Motor neuron (in vitro differentiated cells): Measurements from ENCODE around the gene SPOCK1. TPM values are rescaled to one million over a fixed set of nuclear protein-coding genes. Genes with fewer than 3 reads are reported as not detected.

Source experiments
- ATAC-seq, 8 experiments: fragments of 200-7000 bp; cut with Tn5 transposase; replicated peaks in 6 of 8; 2 replicates each; pipeline ENCODE4 v1.8.0; 2021; ENCODE audit warnings: mild to moderate bottlenecking in 8 of 8, moderate library complexity in 8 of 8
- H3K27ac ChIP-seq, 2 donors: fragments of 250-450 bp; sonication (Bioruptor Pico); 2 replicates each; pipeline ENCODE4 v1.9.0; 2021; ENCODE audit warnings: antibody characterized with exemption in 2 of 2, mild to moderate bottlenecking in 2 of 2, moderate library complexity in 1 of 2
- H3K4me1 ChIP-seq, 2 donors: fragments of 250-450 bp; sonication (Bioruptor Pico); replicated peaks in 1 of 2; 2 replicates each; pipeline ENCODE4 v1.6.1; 2021; ENCODE audit warnings: antibody characterized with exemption in 2 of 2, mild to moderate bottlenecking in 2 of 2, moderate library complexity in 1 of 2
- H3K4me3 ChIP-seq, 5 donors: fragments of 250-450 bp; sonication (Bioruptor Pico); 2 replicates each; pipeline ENCODE4 v1.9.0; 2021; ENCODE audit warnings: antibody characterized with exemption in 5 of 5, mild to moderate bottlenecking in 5 of 5, moderate library complexity in 4 of 5
- WGBS, 10 experiments: fragments of 450-650 bp; shearing (Covaris generic); methylation state at CpG; one replicate each; pipeline ENCODE4 v1.0.0; 2022; 5-methylcytosine and 5-hydroxymethylcytosine counted together
- in situ Hi-C, 9 experiments: fragments of 400-800 bp; cut with MboI; loops; one replicate each; pipeline ENCODE4 v1.15.0; 2021; ENCODE audit warnings: low sequenced_read_pairs in 9 of 9, low pct_unique_long_range_greater_than_20kb in 2 of 9; ENCODE audit not compliant: unreplicated experiment in 9 of 9
- total RNA-seq, 8 experiments: library from RNA; unstranded; fragments of 300-600 nt; gene quantifications; 2 replicates each; pipeline versions ENCODE4 v1.2.3 to v1.2.4, GENCODE V29; 2022

The SPOCK1 gene
- total RNA-seq, 8 experiments from 2014 or later, result 9.4 to 154 (median 25.1) TPM

DNA sequence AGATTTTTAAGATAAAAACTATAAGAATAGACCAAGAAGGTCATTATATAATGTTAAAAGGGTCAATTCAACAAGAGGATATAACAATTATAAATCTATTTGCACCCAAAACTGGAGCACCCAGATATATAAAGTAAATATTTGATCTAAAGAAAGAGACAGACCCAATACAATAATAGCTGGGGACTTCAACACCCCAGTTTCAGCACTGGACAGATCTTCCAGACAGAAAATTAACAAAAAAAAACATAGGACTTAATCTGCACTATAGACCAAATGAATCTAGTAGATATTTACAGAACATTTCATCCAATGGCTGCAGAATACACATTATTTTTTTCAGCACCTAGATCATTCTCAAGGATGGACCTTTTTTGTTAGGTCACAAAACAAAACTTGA, 331.9 kb downstream of the SPOCK1 start:
- Histone ChIP-seq H3K27ac (no peak overlapping the region), H3K4me3 (no peak overlapping the region), H3K4me1 (peaks cover 0 to 8% of the 10 kb centered on the region in 2 donors)
- ATAC-seq, result no peak
- in situ Hi-C loops, result no loop called here

GRCh38 chr5:137164961-137165360, 334.2 kb downstream of the SPOCK1 start:
- peak in 1 of 8 experiments; percentile 38 for ATAC-seq
- Histone ChIP-seq H3K4me1 (no peaks in the 10 kb centered on the region), H3K27ac (no peak overlapping the region), H3K4me3 (no peak overlapping the region)
- in situ Hi-C loops, result no loop called here
- WGBS, 10 experiments, result 100% methylated on average over 1 of the region's 1 CpG; no CpG with 5 or more reads in 8 of the 10 experiments

DNA sequence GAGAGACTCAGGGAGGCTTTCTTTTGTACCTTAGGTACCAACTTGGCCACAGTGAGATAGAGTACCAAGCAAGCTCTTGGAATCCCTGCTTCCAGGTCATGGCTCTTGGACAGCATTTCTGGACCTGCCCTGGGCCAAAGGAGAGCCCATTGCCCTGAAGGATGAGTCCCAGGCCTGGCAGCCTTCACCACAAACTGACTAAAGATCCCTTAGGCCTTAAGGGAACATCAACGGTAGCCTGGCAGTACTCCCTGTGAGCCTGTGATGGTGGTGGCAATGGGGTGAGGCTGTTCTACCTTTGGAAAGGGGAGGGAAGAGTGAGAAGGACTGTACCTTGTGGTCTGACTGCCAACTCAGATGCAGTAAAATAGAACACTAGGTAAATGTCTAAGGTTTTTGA, 334.6 kb downstream of the SPOCK1 start:
- in situ Hi-C loops, result no loop called here
- no peak overlapping the region for H3K27ac ChIP-seq
- no peak overlapping the region for H3K4me3 ChIP-seq
- ATAC-seq, result no peak
- WGBS, 10 experiments, result 86 to 100% (median 100%) methylated on average over 1 of the region's 1 CpG; no CpG with 5 or more reads in 5 of the 10 experiments
- no peaks in the 10 kb centered on the region for H3K4me1 ChIP-seq

GRCh38 chr5:137158691-137159090, 340.4 kb downstream of the SPOCK1 start:
- in situ Hi-C loops, result no loop called here
- no peak for ATAC-seq
- no peak overlapping the region for H3K27ac ChIP-seq
- H3K4me3 ChIP-seq, result no peak overlapping the region
- peaks cover 14 to 17% of the 10 kb centered on the region in 2 donors for H3K4me1 ChIP-seq
- WGBS, 10 experiments, result 100% methylated on average over 1 of the region's 2 CpGs; no CpG with 5 or more reads in 9 of the 10 experiments

DNA sequence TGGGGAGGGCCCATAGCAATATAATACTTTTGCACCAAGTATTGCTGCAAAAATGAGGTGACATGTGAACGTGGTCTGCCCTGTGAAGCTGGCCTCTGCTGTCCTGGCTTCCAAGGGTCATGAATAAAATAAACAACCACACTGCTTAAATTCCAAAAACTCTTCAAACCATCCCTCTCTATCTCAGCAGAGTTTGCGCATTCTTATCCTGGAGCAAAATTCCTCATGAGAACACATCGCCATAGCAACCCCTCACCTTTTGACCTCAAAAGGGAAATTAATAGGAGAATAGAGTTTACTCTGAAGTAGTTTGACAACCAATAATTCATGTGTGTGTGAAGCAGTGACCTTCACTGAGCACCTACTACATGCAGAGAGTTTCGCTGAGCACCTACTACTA, 342.9 kb downstream of the SPOCK1 start:
- H3K4me1 ChIP-seq, result peaks cover 14 to 26% of the 10 kb centered on the region in 2 donors
- ATAC-seq, result peak in 5 of 8 experiments; percentile 2 to 96 (median 92)
- in situ Hi-C loops, result no loop called here
- no peak overlapping the region for H3K4me3 ChIP-seq
- peak overlapping the region in 1 of 2 donors; percentile 48 for H3K27ac ChIP-seq
- 50 to 80% (median 60%) methylated on average over 1 to 3 of the region's 4 CpGs; no CpG with 5 or more reads in 5 of the 10 experiments for WGBS, 10 experiments

DNA sequence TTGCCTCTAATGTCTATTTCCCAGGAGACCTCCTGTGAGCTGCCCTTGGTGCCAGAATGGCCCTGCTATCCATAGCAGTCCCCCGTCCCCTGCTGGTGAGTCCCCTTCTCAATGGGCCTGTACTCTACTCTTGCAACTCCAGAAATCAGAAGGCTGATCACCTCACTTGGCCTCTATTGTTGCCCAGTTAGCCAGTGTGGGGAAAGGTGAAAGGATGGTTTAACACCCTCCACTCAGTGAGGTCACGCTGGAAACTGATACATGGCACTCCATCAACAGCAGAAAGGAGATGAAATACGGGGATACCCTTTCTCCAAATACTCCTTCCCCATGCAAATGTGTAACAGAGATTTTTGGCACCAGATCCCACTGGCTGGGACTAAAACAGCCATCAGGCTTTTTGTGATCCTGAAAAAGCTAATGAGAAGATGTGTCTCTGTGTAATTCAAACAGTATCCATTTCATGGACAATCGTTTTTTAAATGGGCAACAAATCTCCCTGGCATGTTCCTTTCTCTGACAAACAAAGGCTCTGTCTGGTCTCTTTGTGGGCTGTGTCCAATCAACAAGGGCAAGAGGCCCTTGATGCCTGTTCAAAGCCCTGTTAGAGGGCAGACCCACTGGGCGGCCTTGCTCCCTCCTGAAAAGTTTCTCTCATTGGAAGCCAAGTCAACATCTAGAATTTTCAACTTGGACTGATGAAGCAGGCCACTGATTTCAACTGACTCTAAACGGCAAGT, 343.7 kb downstream of the SPOCK1 start:
- WGBS, 10 experiments, result 0 to 100% (median 18%) methylated on average over 1 to 5 of the region's 6 CpGs; no CpG with 5 or more reads in 2 of the 10 experiments

DNA sequence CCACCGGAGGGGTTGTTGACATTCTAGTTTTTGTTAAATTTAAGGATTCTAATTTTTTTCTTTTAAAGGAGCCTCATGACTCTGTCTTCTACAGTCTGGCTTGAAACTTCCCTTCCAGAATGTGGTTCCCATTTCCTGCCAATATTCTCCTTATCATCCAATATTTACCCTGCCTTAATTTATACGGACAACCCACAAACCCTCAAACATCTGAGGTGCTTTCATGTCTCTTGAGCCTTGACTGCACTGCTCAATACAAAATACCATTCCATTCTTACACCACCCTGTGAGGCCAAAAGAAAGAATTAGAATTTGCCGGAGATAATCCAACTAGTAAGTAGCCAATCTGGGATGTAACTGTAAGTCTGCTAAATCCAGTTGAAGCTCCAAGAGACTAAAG, 346.5 kb downstream of the SPOCK1 start:
- WGBS, 10 experiments, result 67 to 100% (median 97%) methylated on average over 1 to 3 of the region's 3 CpGs
- H3K4me3 ChIP-seq, result no peak overlapping the region
- in situ Hi-C loops, result no loop called here
- H3K4me1 ChIP-seq, result peaks cover 28 to 41% of the 10 kb centered on the region in 2 donors
- H3K27ac ChIP-seq, result no peak overlapping the region
- ATAC-seq, result no peak

More for the DNA sequence above, 343.7 kb downstream of the SPOCK1 start:
- peaks cover 14 to 26% of the 10 kb centered on the region in 2 donors for H3K4me1 ChIP-seq
- H3K4me3 ChIP-seq, result no peak overlapping the region
- peak in 5 of 8 experiments; percentile 95 to 97 (median 97) for ATAC-seq
- in situ Hi-C loops, result no loop called here
- peak overlapping the region; percentile 2 to 48 for H3K27ac ChIP-seq

DNA sequence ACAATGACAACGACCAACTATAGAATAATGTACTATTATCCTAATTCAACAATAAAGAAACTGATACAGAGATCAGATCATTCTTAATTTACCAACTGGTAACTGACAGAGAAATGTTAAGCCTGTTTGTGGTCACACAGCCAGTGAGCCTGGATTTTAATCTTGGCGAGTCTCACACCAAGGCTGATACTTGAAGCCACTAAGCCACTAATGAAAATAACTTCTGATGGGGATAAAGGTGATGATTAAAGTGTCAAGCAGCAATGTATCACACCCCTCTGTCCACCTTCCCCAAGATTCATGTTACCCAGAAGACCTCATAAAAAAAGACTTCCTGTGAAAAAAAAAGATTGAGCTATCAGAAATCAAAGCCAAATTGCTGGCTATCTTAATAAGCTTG, 350.5 kb downstream of the SPOCK1 start:
- in situ Hi-C loops, result no loop called here

DNA sequence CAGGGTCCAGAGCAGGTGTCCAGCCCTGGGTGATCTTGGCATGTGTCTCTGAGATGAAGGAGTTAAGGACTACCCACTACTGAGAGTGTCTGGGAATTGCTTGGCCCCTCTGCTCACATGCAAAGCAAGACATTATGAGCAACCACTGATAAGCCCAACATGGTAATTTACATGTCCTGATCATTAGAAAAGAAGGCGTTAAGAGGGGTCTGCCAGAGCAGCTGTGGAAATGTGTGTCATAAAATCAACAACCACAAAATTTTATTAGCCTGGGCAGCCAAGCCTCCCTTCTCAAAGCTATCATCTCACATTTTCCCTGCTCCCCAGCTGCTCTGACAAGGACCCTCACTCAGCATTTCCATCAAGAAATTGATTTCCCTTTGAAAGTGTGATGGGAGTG, 351.0 kb downstream of the SPOCK1 start:
- Histone ChIP-seq H3K27ac (peak overlapping the region; percentile 5 to 41), H3K4me1 (peaks cover 46 to 62% of the 10 kb centered on the region in 2 donors), H3K4me3 (no peak overlapping the region)
- WGBS, 10 experiments, result 20 to 100% (median 68%) methylated on average over 1 of the region's 1 CpG; no CpG with 5 or more reads in 4 of the 10 experiments
- in situ Hi-C loops, result no loop called here
- ATAC-seq, result no peak

More for the DNA sequence above, 350.5 kb downstream of the SPOCK1 start:
- Histone ChIP-seq H3K4me3 (no peak overlapping the region), H3K4me1 (peaks cover 46 to 62% of the 10 kb centered on the region in 2 donors), H3K27ac (no peak overlapping the region)
- no peak for ATAC-seq
- 0 to 100% (median 43%) methylated on average over 1 to 2 of the region's 2 CpGs; no CpG with 5 or more reads in 3 of the 10 experiments for WGBS, 10 experiments

DNA sequence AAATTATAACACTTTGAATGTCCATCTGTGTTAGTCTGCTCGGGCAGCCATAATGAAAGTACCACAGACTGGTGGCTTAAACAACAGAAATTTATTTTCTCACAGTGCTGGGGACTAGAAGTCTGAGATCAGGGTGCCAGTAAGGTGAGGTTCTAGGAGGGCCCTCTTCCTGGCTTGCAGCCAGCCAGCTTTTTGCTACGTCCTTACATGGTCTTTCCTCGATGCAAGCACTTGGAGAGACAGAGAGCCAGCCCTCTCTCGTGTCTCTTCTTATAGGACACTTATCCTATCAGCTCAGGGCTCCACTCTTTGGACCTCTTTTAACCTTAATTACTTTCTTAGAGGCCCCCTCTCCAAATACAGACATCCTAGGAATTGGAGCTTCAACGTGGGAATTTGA, 351.8 kb downstream of the SPOCK1 start:
- 43 to 100% (median 78%) methylated on average over 2 to 5 of the region's 5 CpGs; no CpG with 5 or more reads in 2 of the 10 experiments for WGBS, 10 experiments
- ATAC-seq, result no peak
- Histone ChIP-seq H3K4me1 (peaks cover 47 to 59% of the 10 kb centered on the region in 2 donors), H3K27ac (peak overlapping the region; percentile 64 to 89), H3K4me3 (no peak overlapping the region)
- in situ Hi-C loops, result no loop called here

- peak overlapping the region in 2 of 5 donors; percentile 4 to 9 for H3K4me3 ChIP-seq
- H3K4me1 ChIP-seq, result peaks cover 55 to 63% of the 10 kb centered on the region in 2 donors
- H3K27ac ChIP-seq, result peak overlapping the region; percentile 80 to 89
- in situ Hi-C loops, result no loop called here
- peak; percentile 87 to 96 (median 94) for ATAC-seq
- 0 to 50% (median 0%) methylated on average over 1 to 7 of the region's 8 CpGs; no CpG with 5 or more reads in 3 of the 10 experiments for whole genome bisulfite sequencing, 10 experiments
These were observed 352.7 kb downstream of the SPOCK1 start for GRCh38 chr5:137146402-137146890.

DNA sequence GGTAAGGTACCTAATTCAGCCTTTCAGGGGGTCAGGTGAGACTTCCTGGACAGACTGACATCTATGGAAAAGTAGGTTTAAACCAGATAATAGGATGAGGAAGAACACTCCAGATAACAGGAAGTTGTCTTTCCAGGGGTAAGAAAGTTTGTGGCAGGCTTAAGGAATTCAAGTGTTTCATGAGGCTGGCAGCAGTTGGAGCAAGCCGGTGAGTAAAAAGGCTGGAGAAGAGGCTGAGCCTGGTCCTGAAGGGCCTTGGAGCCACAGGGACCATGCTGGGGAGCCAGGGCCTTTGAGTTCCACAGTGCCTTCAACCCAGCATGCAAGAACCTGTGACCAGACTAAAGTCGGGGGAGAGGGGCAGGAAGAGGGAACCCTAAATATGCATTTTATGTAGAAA, 353.4 kb downstream of the SPOCK1 start:
- Histone ChIP-seq H3K27ac (peak overlapping the region; percentile 72 to 80), H3K4me3 (no peak overlapping the region), H3K4me1 (peaks cover 58 to 66% of the 10 kb centered on the region in 2 donors)
- WGBS, 10 experiments, result 43 to 100% (median 75%) methylated on average over 1 to 2 of the region's 2 CpGs; no CpG with 5 or more reads in 4 of the 10 experiments
- in situ Hi-C loops, result no loop called here
- no peak for ATAC-seq

DNA sequence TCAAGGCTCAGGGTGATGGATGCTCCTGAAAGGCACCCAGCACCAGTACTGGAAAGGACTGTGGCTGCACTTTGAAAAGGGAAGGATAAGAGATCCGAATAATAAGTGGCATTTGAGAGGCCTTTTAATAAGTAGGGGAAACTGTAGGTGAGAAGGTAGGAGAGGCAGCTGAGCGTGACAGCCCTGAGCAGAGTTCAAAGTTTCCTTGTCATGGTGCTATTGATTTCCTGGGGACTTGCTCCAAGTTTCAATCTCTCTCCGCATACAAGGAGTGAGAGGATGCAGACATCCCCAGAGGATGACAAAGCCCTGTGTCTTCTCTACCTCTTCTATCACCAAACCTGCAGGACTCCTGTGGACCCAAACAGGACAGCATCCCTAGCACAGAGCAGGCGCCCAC, 354.5 kb downstream of the SPOCK1 start:
- ATAC-seq, result no peak
- no peak overlapping the region for H3K4me3 ChIP-seq
- in situ Hi-C loops, result no loop called here
- H3K27ac ChIP-seq, result no peak overlapping the region
- WGBS, 10 experiments, result 17 to 100% (median 83%) methylated on average over 1 to 4 of the region's 4 CpGs; no CpG with 5 or more reads in 1 of the 10 experiments
- peaks cover 58 to 66% of the 10 kb centered on the region in 2 donors for H3K4me1 ChIP-seq
